Upper lobe of left lung (tissue), 6 donors: ENCODE measurements around the gene PGM5. TPM values are rescaled to one million over a fixed set of nuclear protein-coding genes. Genes with fewer than 3 reads are reported as not detected.
"Not testable (repeated sequence)": the region's sequence is repeated elsewhere in the genome, so short reads cannot be mapped to it uniquely, and the experiment has no call there.

Experiments used
- ATAC-seq, 2 donors: fragments of 200-7000 bp; cut with Tn5 transposase; one replicate each; pipeline ENCODE4 v1.9.1; 2022; ENCODE audit warnings: mild to moderate bottlenecking in 2 of 2, moderate library complexity in 2 of 2; ENCODE audit not compliant: low FRiP score in 2 of 2
- DNase-seq, 2 donors: peaks; one replicate each; pipeline ENCODE4 v3.0.0-alpha.2; 2019 to 2020
- H3K27ac ChIP-seq, 4 donors: fragments of 200-600 bp; sonication (generic); one replicate each; pipeline ENCODE4 v1.5.1; 2016 to 2019
- H3K27me3 ChIP-seq, 4 donors: fragments of 200-600 bp; sonication (generic); one replicate each; pipeline ENCODE4 v1.5.1; 2017 to 2019
- H3K36me3 ChIP-seq, 4 donors: fragments of 200-600 bp; sonication (generic); one replicate each; pipeline ENCODE4 v1.5.1; 2016 to 2019
- H3K4me1 ChIP-seq, 4 donors: fragments of 200-600 bp; sonication (generic); one replicate each; pipeline ENCODE4 v1.5.1; 2018 to 2019
- H3K4me3 ChIP-seq, 4 donors: fragments of 200-600 bp; sonication (generic); one replicate each; pipeline ENCODE4 v1.5.1; 2017 to 2019; ENCODE audit warnings: mild to moderate bottlenecking in 2 of 4, moderate library complexity in 1 of 4
- H3K9me3 ChIP-seq, 4 donors: fragments of 200-600 bp; sonication (generic); one replicate each; pipeline ENCODE4 v1.5.1; 2018 to 2019
- WGBS, 2 donors: methylation state at CpG; one replicate each; pipeline ENCODE4 v1.1.5; 2017 to 2018; 5-methylcytosine and 5-hydroxymethylcytosine counted together
- total RNA-seq, 6 donors: library from RNA; depleted of rRNA in 4 of 6; stranded (reverse); fragments of >200 nt in 4 of 6; gene quantifications; one replicate each; pipeline versions ENCODE4 v1.1.0 to v1.2.1, GENCODE V29; 2016 to 2021
- TF ChIP-seq, protein P1 (sequence below), 6 experiments: fragments of 450-650 bp in 4 of 6; fragments of 200-600 bp in 2 of 6; sonication (generic) in 2 of 6; IDR thresholded peaks; one replicate each; pipeline ENCODE4 v1.5.1; 2016 to 2019; ENCODE audit warnings: antibody characterized with exemption in 6 of 6
- donor health status: DM: no; HTN: no; CAD: no; lungs with moderate emphysema.
- donor health status: DM: no; HTN: yes; CAD: no; lungs with severe emphysema.

Gene PGM5
- total RNA-seq, 6 donors from 2014 or later, result 9.4 to 32.1 (median 16.0) TPM

DNA sequence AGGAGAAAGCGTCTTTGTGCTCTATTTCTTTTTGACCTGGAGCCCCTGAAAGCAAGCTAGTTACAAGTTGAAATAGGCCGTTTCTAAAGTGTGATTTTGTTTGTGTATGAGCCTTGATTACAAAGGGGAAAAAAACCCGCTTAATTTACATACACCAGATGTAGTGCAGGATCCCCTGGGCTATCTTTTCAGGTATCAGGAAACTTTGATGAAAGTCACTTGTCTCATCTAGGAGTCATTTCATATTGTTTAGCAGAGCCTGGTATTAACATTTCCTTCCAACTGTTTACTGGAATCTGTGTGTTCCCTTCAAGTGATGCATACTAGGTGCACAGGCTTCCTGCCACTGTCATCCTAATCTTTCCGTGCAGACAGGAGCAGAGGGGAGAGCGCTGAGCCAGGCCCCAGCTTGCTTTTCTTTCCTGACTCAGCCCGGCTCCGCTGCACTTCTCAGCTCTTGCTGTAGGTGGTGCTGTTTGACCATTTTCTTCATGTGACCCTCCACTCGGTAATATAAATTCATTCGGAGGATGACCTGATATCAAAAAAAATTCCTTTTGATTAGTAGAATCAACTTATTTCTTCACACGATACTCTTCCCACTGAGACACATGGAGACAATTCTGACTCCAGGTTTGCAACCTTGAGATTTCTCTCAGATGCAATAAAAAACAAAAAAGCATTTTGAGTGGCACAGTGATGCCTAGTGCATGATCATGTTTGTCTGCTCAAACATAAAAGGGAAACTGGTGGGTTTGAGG, 14.0 kb upstream of the PGM5 start:
- not testable (repeated sequence) for H3K36me3 ChIP-seq, DNase-seq, H3K4me3 ChIP-seq, H3K4me1 ChIP-seq, H3K27ac ChIP-seq, H3K9me3 ChIP-seq, H3K27me3 ChIP-seq
- WGBS, 2 donors, result 9 to 29% methylated on average over 2 to 7 of the region's 10 CpGs
- ATAC-seq, result peak; percentile 83 to 95
- TF ChIP-seq, protein P1, sequence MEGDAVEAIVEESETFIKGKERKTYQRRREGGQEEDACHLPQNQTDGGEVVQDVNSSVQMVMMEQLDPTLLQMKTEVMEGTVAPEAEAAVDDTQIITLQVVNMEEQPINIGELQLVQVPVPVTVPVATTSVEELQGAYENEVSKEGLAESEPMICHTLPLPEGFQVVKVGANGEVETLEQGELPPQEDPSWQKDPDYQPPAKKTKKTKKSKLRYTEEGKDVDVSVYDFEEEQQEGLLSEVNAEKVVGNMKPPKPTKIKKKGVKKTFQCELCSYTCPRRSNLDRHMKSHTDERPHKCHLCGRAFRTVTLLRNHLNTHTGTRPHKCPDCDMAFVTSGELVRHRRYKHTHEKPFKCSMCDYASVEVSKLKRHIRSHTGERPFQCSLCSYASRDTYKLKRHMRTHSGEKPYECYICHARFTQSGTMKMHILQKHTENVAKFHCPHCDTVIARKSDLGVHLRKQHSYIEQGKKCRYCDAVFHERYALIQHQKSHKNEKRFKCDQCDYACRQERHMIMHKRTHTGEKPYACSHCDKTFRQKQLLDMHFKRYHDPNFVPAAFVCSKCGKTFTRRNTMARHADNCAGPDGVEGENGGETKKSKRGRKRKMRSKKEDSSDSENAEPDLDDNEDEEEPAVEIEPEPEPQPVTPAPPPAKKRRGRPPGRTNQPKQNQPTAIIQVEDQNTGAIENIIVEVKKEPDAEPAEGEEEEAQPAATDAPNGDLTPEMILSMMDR (IDR thresholded peaks at IDR 0.05), result peak in 1 of 6 experiments; percentile 28

DNA sequence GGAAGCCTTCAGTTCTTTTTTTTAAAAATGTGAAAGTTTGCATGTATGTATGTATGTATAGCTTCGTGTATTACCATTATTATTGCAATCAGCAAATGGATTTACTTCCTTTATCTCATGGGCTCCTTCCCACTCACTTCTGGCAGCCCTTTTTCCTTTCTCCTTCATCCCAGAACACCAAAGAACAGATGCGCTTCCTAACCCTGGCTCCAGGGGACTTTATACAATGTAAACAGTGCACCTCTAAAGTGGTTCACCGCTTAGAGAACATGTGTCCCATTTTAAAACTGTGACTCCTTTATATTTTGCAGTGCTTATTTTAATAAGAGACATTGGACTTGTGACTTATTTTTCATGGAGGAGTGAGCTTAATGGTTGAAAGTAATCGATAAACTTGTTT, 13.2 kb upstream of the PGM5 start:
- not testable (repeated sequence) for H3K27ac ChIP-seq, ATAC-seq, H3K4me3 ChIP-seq, H3K27me3 ChIP-seq, H3K36me3 ChIP-seq, H3K4me1 ChIP-seq, H3K9me3 ChIP-seq, DNase-seq
- 70 to 84% methylated on average over 3 of the region's 4 CpGs for WGBS, 2 donors

DNA sequence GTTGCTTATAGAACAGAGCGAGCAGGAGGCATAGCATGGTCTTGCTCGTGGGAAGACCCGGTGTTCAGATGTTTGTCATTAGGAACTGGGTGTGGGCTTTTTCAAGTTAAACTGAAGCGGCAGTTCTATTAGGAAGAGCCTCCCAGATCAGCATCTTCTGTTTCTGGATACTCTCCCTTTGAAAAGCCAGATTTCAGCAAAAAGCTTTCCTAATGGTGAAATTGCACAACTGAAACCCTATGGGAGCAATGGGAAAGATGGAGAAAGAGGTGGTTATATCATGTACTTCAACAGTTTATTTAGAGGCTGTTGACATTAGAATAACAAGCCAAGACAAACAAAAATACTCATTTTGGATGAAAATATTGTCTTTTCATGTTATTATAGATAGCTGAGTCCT, 12.4 kb upstream of the PGM5 start:
- not testable (repeated sequence) for H3K4me3 ChIP-seq, H3K36me3 ChIP-seq, DNase-seq, H3K27ac ChIP-seq, H3K9me3 ChIP-seq, H3K4me1 ChIP-seq, H3K27me3 ChIP-seq
- WGBS, 2 donors, result 35 to 43% methylated on average over 1 to 2 of the region's 4 CpGs
- peak in 1 of 2 donors; percentile 11 for ATAC-seq

DNA sequence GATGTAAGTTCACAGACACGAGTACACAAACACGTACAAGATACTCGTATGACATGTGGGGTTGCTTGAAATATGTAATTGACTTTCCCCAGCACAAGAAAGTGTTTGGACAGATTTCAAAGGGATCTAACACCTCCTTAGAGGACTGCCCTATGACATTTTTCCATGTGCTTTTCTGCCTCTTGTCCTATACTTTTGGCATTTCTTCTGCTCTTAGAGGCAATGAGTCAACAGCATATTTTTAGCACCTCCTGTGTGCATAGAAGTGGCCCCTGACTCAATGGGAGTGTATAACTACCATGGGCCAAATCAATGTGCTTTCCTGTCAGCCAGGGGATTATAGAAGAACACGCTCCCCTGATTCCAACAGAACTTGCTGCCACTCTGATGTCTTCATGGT, 4.7 kb upstream of the PGM5 start:
- H3K4me1 ChIP-seq, H3K27me3 ChIP-seq, DNase-seq, H3K9me3 ChIP-seq, H3K36me3 ChIP-seq, H3K4me3 ChIP-seq, H3K27ac ChIP-seq: not testable (repeated sequence)
- peak in 1 of 2 donors; percentile 61 for ATAC-seq
- WGBS, 2 donors, result 69 to 84% methylated on average over 4 of the region's 4 CpGs

DNA sequence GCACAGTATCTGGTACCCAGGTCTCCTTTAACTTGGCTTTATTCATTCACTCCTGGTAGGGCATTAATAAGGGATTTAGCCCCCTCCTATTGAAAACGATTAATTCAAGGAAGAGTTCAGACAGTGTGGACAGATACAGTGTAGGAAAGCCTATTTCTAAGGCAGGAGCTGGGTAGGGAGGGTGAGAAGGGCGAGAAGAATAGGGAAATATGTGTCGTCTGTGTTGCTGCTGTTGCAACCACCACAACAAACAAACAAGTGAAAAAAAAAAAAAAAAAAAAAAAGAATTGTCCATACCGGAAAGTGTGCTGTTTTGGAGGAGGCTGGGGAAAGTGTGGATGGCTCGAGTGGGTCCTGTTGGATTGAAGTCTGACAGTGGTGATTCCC, 425 bp upstream of the PGM5 start:
- 16 to 19% methylated on average over 5 of the region's 5 CpGs for WGBS, 2 donors
- not testable (repeated sequence) for DNase-seq, H3K9me3 ChIP-seq, H3K36me3 ChIP-seq, H3K27me3 ChIP-seq, H3K27ac ChIP-seq
- peak in 1 of 2 donors; percentile 54 for ATAC-seq
- Histone ChIP-seq H3K4me1 (peaks cover 0 to 11% (median 3%) of the 10 kb centered on the region in 4 donors), H3K4me3 (peak overlapping the region in 3 of 4 donors; percentile 53 to 59 (median 58))

DNA sequence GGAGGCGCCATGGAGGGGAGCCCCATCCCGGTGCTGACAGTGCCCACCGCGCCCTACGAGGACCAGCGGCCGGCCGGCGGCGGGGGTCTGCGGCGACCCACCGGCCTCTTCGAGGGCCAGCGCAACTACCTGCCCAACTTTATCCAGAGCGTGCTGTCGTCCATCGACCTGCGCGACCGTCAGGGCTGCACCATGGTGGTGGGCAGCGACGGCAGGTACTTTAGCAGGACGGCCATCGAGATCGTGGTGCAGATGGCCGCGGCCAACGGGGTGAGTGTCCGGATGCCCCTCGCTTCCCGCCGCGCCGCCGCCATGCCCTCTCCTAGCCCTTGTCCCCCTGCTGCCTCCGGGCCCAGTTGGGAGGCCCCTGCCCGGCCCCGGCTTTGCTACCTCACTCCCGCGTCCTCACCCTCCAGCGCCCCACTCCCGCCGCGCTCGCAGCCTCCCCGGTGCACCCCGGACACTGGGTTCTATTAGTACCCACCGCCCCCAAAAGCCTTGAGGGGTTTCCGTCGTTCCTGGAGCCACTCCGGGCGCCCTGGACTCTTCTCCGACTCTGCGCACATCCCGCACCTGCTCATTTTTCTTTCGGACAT, 806 bp downstream of the PGM5 start:
- H3K27ac ChIP-seq, result peak overlapping the region in 3 of 4 donors; percentile 17 to 79 (median 77)
- H3K4me3 ChIP-seq, result peak overlapping the region; percentile 44 to 59 (median 56)
- H3K27me3 ChIP-seq, H3K9me3 ChIP-seq, H3K36me3 ChIP-seq: not testable (repeated sequence)
- WGBS, 2 donors, result 5% methylated on average over 43 of the region's 57 CpGs; no CpG with 5 or more reads in 1 of the 2 donors
- DNase-seq (peak in 1 of 2 donors; percentile 86), ATAC-seq (peak; percentile 44 to 59)
- peaks cover 0 to 11% (median 3%) of the 10 kb centered on the region in 4 donors for H3K4me1 ChIP-seq

DNA sequence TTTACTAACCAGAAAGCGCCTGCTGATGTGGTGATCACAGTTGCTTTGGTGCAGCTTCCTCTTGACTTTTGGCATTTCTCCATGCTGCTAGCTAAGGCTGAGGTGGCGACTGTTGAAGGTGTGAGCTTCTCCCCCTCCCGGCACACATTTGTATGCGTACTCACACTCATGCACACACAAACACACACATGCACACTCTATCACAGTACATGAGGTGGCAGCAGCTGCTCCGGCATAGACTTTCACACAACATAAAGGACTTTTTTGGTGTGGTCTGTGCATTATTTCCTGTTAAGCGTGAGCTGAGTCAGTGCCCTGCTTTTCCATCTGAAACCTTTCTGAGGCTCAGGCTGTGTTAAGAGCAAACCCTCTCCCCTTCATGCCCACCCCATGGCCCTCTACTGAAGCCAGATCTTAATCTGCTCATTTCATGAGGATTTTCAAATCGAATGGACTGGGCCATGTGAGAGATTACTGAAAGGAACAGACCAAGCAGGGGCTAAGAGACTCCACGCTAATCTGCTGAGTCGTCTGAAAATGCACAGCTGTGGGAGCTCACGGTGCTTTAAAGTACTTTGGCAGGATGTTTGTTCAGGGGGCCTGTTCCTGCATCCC, 10.6 kb downstream of the PGM5 start:
- H3K4me1 ChIP-seq, H3K36me3 ChIP-seq, H3K9me3 ChIP-seq, DNase-seq, H3K4me3 ChIP-seq, H3K27ac ChIP-seq, H3K27me3 ChIP-seq: not testable (repeated sequence)
- peak in 1 of 2 donors; percentile 43 for ATAC-seq
- WGBS, 2 donors, result 16 to 21% methylated on average over 2 to 10 of the region's 10 CpGs

DNA sequence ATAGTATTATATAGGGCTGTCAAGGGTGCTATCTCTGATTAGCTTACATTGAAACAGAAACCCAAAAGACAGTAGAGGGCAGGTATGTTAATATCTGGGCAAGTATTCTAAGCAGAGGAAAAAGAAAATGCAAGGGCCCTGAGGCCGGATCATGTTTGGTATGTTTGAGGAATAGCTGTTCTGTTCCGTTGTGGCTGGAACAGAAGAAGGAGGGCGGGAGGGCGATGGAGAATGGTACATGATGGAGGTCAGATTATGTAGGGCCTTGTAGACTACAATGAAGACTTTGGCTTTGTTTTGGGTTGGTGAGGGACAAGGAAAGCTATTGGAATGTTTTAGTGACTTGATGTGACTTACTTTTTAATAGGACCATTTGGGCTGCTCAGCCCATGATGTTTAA, 19.4 kb downstream of the PGM5 start:
- not testable (repeated sequence) for ATAC-seq, H3K9me3 ChIP-seq, H3K36me3 ChIP-seq, H3K27me3 ChIP-seq, H3K27ac ChIP-seq, H3K4me3 ChIP-seq, DNase-seq, H3K4me1 ChIP-seq
- WGBS, 2 donors, result 90 to 91% methylated on average over 4 of the region's 4 CpGs

DNA sequence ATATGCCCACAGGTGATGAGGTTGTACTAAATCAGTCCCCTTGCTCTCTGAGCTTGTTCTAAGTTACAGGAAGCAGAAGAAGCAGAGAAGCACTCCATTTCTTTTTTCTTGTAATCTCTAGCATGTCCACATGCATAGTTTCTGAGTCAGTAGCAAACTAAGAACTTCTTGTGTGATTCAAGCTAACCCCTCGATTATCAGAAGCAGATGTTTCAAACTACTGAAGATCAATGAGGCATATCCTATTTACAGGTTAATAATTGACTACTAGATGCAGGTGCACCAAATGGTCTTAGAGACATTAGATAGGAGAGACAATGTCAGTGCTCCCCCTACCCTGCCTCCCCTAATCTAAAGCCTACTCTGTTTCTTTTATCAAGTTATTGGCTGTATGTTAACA, 21.3 kb downstream of the PGM5 start:
- H3K4me1 ChIP-seq, H3K27ac ChIP-seq, H3K36me3 ChIP-seq, H3K27me3 ChIP-seq, H3K9me3 ChIP-seq, DNase-seq, H3K4me3 ChIP-seq, ATAC-seq: not testable (repeated sequence)
- 50 to 65% methylated on average over 1 of the region's 1 CpG for WGBS, 2 donors

DNA sequence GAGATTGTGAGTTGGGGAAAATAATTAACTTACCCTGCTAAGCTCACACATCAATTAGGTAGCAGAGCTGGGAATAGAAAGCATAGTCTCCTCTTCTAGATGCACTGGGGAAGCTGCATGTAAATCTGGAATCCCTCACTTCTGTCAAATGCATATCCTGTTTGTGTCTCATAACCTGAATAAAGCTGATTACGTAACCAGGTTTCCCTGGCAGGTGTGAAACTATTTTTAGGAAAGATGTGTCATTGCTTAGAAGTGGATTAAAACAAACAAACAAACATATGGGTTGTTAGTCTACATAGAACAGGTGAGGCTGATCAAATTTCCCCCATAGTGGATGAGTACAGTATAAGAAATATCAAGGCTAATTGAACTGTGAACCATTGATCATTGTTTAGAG, 27.5 kb downstream of the PGM5 start:
- H3K36me3 ChIP-seq, H3K9me3 ChIP-seq, H3K27ac ChIP-seq, ATAC-seq, H3K4me1 ChIP-seq, DNase-seq, H3K27me3 ChIP-seq, H3K4me3 ChIP-seq: not testable (repeated sequence)
- WGBS, 2 donors, result 31 to 63% methylated on average over 1 of the region's 1 CpG

DNA sequence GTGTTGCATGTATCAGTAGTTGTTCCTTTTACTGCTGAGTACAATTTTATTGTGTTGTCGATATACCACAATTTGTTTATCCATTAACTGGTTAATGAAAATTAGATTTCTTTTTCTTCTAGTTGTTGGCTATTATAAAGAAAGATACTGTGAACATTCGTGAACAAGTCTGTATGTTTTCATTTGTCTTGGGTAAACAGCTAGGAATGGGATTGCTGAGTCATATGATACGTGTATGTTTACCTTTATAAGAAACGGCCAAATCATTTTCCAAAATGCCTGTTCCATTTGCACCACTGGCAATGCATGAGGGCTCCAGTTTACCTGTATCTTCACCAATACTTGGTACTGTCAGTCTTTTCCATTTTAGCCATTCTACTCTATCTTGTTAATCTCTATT, 33.1 kb downstream of the PGM5 start:
- WGBS, 2 donors, result 78 to 79% methylated on average over 4 of the region's 4 CpGs
- H3K4me1 ChIP-seq, ATAC-seq, H3K36me3 ChIP-seq, H3K9me3 ChIP-seq, H3K27ac ChIP-seq, H3K4me3 ChIP-seq, H3K27me3 ChIP-seq, DNase-seq: not testable (repeated sequence)

DNA sequence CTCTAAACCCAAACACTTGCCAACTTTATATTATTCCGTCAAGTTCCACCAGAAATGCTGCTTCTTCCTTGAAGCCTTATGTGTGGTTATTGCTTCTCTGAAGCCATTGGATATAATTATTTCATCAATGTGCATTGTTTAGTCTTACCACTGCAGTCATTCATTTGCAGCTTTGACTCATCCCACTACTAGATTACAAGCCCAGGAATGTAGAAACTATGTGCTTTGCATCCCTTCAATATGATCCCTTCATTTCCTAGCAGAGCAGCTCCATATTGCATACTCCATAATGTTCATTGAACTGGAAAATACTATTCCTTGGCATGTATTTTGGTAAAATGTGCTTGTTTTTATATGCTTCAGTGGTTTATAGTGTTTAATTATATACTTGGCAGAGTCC, 34.3 kb downstream of the PGM5 start:
- not testable (repeated sequence) for H3K36me3 ChIP-seq, H3K27ac ChIP-seq, H3K4me3 ChIP-seq, ATAC-seq, H3K9me3 ChIP-seq, DNase-seq, H3K27me3 ChIP-seq, H3K4me1 ChIP-seq
- 91 to 94% methylated on average over 1 of the region's 1 CpG for WGBS, 2 donors
